ENCODE data around the gene KLK1.

The KLK1 gene

GRCh38 chr19:50822661-50823208 is 852 bp downstream of the KLK1 start:
- no peak overlapping the region for H3K4me3 ChIP-seq (ENCODE audit: low read depth, low read length)
- TF ChIP-seq CTCF (conservative IDR thresholded peaks at IDR 0.05; ENCODE audit: low read depth, low read length), result no peak

DNA sequence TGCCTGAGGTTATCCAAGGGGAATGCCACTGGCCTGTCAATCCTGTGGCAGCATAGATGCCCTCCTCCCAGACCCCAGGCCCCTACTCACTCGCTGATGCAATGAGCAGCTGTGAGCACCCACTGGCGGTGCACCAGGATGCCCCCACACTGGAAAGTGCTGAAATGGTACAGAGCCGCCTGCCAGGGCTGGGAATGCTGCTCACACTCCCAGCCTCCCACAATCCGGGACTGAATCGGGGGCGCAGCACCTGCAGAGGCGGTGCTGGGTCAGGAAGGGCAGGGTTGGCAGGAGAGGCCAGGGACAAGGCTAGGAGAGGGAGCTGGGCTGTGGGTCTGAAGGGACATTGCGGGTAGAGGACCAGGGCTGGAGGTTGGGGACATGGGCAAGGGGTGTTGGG is 2.0 kb downstream of the KLK1 start:
- no peak for DNase-seq (ENCODE audit: low read depth)

More at GRCh38 chr19:50822661-50823208, 852 bp downstream of the KLK1 start:
- DNase-seq (ENCODE audit: low read depth), result no peak

GRCh38 chr19:50821248-50821612 is 2.4 kb downstream of the KLK1 start:
- H3K4me3 ChIP-seq (ENCODE audit: low read depth, low read length), result no peak overlapping the region
- TF ChIP-seq CTCF (conservative IDR thresholded peaks at IDR 0.05; ENCODE audit: low read depth, low read length), result no peak

More for the DNA sequence above, 2.0 kb downstream of the KLK1 start:
- H3K4me3 ChIP-seq (ENCODE audit: low read depth, low read length), result no peak overlapping the region
- no peak for TF ChIP-seq CTCF (conservative IDR thresholded peaks at IDR 0.05; ENCODE audit: low read depth, low read length)

GRCh38 chr19:50820549-50821247 is 2.9 kb downstream of the KLK1 start:
- TF ChIP-seq CTCF (conservative IDR thresholded peaks at IDR 0.05; ENCODE audit: low read depth, low read length), result no peak
- DNase-seq (ENCODE audit: low read depth), result no peak
- no peak overlapping the region for H3K4me3 ChIP-seq (ENCODE audit: low read depth, low read length)

More at GRCh38 chr19:50821248-50821612, 2.4 kb downstream of the KLK1 start:
- no peak for DNase-seq (ENCODE audit: low read depth)

DNA sequence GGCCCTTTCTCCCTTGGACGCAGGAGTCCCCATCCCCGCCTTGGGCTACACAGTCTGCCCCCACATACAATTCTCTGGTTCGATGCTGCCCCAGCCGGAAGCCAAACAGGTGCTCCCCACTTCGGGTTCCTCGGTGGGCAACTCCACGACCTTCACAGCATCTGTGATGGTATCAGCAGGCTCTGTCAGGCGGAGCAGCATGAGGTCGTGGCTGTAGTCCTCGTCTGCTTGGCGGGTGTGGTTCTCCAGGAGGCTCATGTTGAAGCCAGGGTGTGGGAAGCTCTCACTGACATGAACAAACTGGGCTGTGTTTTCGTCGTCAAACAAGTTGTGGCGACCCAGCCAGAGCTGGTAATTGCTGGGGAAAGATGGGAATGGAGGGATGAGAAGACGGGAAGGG is 3.5 kb downstream of the KLK1 start:
- no peak for DNase-seq (ENCODE audit: low read depth)
- H3K4me3 ChIP-seq (ENCODE audit: low read depth, low read length), result no peak overlapping the region
- no peak for TF ChIP-seq CTCF (conservative IDR thresholded peaks at IDR 0.05; ENCODE audit: low read depth, low read length)

- no peak for TF ChIP-seq CTCF (conservative IDR thresholded peaks at IDR 0.05; ENCODE audit: low read depth, low read length)
- no peak for DNase-seq (ENCODE audit: low read depth)
- no peak overlapping the region for H3K4me3 ChIP-seq (ENCODE audit: low read depth, low read length)
These were observed 4.0 kb downstream of the KLK1 start for GRCh38 chr19:50819636-50820035.

All from choroid plexus epithelial cell (primary cell).